ENCODE measurements around the gene FAM161A.
"Not testable (repeated sequence)": the region's sequence is repeated elsewhere in the genome, so short reads cannot be mapped to it uniquely, and the experiment has no call there.

FAM161A gene, protein sequence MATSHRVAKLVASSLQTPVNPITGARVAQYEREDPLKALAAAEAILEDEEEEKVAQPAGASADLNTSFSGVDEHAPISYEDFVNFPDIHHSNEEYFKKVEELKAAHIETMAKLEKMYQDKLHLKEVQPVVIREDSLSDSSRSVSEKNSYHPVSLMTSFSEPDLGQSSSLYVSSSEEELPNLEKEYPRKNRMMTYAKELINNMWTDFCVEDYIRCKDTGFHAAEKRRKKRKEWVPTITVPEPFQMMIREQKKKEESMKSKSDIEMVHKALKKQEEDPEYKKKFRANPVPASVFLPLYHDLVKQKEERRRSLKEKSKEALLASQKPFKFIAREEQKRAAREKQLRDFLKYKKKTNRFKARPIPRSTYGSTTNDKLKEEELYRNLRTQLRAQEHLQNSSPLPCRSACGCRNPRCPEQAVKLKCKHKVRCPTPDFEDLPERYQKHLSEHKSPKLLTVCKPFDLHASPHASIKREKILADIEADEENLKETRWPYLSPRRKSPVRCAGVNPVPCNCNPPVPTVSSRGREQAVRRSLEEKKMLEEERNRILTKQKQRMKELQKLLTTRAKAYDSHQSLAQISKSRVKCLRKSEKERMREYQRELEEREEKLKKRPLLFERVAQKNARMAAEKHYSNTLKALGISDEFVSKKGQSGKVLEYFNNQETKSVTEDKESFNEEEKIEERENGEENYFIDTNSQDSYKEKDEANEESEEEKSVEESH

DNA sequence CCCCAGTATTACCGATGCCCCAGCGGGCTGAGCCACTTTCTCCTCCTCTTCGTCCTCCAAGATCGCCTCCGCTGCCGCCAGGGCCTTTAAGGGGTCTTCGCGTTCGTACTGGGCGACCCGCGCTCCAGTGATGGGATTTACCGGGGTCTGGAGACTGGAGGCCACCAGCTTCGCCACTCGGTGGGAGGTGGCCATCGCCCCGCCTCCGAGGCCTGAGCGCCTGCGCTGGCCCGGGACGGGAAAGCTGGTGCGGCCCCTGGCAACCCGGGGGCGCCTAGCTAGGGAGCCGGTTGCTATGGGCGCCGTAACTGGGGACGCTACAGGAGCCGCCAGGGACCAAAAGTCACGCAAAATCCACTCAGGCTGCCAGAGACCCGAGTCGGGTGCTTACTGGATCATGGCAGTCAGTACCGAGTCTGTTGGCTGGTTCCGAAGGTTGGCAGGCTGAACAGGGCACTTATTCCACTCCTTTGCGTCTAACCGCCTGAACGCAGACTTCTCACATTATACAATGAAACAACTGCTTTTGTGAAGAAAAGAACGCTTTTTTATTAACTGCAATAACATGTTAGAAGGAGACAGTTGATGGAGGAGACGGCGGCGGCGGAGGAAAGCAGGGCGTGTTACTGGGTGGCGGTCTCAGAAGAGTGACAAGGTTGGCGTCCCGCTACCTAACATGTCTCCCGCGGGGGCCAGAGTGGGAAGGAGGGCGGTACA lies at the start of gene FAM161A:
TSS of gene FAM161A (minus strand) at position 214 of the 717 bp plus-strand sequence. CDS start at position 195, 19 bp downstream.
- peak; percentile 86 for DNase-seq

DNA sequence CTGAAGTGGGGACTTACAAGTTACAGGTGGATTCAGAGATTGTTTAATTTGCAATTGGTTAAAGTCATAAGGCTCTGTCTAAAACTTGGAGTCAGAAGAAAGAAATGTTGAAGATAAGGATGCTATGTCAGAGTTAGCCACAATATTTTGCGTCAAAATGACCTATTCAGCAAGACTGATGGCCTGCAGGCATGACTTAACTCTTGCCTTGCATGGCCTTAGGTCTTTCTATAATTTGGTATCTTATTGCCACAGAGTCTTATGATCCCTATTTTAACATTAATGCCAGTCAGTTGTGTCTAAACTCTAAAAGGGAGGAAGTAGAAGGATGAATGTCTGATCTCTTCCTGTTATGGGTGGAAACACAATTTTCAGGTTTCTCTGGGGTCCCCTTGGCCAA lies 46.4 kb upstream of the FAM161A start:
- no peak for DNase-seq

DNA sequence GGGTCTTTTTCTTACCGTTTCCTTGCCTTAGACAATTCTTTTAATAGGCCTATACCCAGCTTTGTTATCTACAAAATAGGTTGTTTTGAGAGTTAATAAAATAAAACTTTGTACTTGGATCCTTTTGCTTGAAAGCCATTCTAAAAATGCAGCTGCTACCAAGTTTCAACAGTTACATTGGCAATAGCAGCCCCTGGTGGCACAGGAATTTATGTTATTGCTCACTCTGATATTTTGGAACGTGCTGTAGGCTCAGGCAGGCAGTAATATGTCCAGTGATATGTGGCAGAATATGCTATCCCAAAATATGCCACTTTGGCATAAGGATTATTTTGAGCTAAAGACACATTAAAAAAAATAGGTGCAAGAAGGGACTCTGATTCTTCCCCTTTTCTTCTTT lies 45.0 kb upstream of the FAM161A start:
- DNase-seq: no peak

DNA sequence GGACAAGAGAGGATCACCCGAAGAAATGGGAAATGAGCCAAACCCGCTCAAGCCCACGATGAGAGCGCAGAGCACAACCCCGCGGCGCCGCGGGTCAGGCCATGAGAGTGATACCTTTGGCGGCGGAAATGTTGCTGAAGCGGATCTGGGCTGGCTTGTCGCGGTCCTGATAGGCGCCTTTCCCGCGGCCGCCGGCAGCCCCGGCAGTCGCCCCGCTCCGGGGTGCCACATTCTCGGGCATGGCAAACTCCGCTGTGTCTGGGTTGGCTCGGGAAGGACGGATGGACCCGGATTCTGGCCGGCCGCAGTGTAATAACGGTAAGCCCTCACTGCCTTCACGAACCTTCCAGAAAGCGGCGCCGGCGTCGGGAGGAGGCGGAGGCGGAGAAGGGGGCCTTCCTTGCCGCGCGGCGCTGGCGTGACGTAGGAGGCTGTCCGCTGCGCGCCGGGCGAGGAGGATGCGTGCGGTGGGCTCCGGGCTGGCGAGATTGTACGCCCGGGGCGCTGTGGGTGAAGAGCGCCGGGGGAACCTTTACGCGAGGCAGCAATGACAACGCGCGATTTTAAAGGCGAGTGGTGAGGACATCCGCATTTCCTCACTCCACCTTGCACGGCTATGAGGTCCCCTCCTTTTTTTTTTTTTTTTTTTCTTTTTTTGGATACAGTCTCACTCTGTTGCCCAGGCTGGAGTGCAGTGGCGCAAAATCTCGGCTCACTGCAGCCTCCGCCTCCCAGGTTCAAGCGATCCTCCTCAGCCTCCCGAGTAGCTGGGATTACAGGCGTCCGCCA lies 34.6 kb upstream of the FAM161A start, which contains the start of gene CCT4:
TSS of gene CCT4 (minus strand) at position 390 of the 789 bp plus-strand sequence. CDS start at position 241, 149 bp downstream.
- peak; percentile 97 for DNase-seq

DNA sequence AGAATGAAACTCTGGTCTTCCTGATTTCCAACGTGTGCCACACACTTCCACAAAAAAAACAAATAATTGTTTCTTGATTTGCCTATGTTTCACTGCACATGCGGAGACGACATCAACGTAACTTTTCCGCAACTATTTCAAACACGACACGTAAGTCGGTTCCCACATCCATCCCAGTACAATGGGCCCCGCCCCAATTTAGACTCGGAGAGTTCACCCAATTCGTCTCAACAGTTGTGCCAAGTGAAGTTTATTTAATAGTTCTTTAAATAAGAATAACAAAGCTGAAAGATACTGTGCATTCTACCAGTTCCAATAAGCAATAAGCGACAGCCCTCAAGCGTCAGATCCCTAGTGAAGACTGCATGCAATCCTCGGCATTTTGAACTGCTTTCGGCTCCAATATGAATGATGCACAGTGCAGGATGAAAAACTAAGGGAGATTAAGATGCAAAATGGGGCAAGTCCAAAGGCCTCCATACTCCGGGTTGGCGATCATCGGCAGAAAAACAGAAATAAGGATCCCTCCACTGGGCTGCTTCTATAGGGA lies 33.9 kb upstream of the FAM161A start:
- DNase-seq: peak; percentile 46

DNA sequence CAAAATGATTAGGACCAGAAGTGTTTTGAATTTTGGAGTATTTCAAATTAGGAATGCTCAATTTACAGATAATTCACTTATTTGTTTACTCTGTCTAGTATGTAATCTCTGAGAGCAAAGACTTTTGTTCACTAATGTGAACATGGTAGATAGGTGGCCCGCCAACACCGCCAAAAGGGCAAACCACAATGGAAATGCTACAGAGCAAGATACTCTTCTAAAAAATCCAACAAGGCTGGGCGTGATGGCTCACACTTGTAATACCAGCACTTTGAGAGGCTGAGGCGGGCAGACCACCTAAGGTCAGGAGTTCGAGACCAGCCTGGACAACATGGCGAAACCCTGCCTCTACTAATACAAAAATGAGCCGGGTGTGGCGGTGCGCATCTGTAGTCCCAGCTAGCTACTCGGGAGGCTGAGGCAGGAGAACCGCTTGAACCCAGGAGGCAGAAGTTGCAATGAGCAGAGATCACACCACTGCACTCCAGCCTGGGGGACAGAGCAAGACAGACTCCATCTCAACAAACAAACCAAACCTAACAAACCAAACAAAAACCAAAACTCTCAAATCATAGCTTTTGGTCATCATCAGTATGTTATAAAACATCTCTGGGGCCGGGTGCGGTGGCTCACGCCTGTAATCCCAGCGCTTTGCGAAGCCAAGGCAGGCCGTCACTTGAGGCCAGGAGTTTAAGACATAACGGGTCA lies 32.2 kb upstream of the FAM161A start:
- no peak for DNase-seq

DNA sequence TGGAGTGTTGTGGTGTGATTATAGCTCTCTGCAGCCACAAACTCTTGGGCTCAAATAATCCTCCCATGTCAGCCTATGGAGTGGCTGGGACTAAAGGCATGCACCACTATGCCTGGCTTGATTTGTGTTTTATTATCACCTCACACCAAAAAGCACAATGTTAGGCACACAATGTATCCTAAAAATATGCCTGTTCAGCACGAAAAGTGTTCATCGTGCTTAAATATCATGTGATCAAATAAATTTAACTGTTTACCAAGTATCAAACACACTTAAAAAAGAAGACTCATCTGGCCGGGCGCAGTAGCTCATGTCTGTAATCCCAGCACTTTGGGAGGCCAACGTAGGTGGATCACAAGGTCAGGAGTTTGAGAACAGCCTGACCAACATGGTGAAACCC lies 29.0 kb upstream of the FAM161A start:
- no peak for DNase-seq

DNA sequence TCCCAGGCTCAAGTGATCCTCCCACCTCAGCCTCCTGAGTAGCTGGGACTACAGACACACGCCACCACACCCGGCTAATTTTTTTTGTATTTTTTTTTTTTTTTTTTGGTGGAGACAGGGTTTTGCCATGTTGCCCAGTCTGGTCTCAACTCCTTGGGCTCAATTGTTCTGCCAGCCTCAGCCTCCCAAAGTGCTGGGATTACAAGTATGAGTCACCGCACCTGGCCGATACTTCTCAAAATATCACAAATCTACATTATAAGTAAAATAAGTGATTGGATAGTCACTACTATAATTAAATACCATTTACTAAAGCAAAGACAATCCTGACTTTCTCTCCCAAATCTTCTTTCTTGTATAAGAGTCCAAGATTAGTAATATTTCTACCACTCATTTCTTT lies 25.5 kb upstream of the FAM161A start:
- DNase-seq: not testable (repeated sequence)

DNA sequence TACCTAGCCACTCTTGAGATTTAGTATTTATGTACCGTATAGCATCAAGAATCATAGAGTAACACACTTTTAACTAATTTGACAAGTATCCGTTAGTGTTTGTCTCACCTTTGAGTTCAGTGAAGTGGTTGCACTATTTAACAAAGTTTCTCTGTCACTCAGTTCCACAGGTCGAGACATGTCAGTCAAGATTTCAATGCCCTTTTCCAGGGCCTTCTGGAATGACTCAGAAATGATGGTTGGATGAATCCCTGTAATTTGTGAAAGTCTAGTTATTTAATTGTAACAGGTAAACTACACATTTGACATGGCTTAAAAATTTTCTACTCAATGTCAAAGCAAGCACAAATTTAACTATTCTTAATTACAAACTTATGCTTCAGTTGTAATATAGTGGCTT lies 24.9 kb upstream of the FAM161A start:
- DNase-seq: no peak

DNA sequence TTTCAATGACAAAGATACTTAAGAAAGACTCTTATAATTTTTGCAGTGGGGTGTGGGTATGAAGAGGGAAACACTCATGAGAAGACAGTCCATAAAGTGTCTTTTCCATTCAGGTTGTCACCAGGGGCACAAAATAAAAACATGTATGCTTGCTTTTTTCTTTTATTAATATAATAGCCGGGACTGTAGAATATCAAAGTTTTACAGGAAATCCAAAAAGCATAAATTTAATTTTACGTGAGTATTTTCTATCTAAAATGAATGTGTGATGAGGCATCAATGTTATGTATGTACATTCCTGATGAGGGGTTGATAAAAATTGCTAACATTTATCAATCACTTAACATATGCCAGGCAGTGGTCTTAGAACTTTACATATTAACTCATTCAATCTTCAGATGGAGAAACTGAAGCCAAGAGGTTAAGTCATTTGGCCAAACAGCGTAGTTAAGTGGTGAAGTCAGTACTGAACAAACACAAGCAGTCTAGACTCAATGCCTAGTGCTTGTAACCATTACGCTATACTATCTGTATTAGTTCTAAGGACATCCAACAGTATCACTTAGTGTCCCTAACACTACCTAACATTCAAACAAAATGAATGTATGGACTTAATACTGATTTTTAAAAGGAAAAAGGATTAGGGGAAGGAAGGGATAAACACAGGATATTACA lies 23.8 kb upstream of the FAM161A start:
- DNase-seq: no peak

DNA sequence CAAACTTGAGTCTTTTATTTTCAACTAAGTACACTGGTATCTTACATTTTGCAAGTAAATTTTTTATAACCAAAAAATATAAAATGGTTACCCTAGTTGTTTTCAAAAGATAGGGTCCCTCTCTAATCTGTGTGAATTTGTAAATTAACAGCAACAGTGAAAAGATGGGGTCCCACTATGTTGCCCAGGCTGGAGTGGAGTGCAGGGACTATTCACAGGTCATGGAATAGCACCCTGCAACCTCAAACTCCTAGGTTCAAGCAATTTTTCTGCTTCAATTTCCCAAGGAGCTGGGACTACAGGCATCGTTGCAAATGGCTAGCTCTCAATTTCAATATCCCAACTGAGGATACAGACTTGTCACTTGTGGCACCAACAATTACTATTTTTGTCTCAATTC lies 22.5 kb upstream of the FAM161A start:
- DNase-seq: no peak

DNA sequence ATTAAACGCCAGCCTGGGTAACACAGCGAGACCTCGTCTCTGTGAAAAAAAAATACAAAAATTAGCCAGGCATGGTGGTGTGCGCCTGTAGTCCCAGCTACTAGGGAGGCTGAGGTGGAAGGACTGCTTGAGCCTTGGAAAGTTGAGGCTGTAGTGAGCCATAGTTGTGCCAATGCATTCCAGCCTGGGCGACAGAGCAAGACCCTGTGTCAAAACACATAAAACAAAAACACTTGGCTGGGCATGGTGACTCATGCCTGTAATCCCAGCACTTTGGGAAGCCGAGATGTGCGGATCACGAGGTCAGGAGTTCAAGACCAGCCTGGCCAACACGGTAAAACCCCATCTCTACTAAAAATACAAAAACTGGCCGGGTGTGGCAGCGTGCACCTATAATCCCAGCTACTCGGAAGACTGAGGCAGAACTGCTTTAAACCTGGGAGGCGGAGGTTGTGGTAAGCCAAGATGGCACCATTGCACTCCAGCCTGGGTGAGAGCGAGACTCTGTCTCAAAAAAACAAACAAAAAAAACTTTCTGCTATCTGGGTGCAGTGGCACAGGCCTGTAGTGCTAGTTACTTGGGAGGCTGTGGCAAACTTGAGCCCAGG lies 12.7 kb upstream of the FAM161A start:
- not testable (repeated sequence) for DNase-seq

DNA sequence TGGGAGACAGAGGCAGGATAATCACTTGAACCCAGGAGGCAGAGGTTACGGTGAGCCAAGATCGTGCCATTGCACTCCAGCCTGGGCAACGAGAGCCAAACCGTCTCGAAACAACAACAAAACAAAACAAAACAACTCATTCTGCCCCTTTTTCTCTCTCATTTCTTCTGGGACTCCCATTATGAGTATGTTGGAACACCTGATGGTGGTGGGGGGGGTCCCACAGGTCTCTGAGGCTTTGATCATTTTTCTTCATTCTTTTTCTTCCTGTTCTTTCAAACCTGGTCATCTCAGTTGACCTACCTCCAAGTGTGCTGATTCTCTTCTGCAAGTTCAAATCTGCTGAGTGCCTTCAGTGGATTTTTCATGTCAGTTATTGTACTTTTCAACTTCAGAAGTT lies 8.2 kb upstream of the FAM161A start:
- DNase-seq: no peak

DNA sequence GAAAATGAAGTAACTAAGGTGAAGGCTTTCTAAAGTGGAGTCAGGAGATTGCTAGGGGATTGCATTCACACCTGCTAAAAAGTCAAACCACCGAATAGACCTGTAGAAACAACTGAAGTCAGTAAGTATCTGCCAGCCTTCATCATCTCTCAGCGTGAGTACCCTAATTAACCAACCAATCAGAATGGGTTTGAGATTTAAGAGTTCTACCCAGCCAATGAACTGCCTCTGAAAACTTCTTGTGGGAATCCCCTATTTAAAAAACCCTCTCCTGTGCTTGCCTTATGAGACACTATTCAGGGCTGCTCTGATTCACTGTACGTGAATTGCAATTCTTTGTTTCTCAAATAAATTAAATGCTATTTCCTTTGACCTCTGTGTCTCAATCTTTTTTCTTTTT lies 3.4 kb upstream of the FAM161A start:
- no peak for DNase-seq

DNA sequence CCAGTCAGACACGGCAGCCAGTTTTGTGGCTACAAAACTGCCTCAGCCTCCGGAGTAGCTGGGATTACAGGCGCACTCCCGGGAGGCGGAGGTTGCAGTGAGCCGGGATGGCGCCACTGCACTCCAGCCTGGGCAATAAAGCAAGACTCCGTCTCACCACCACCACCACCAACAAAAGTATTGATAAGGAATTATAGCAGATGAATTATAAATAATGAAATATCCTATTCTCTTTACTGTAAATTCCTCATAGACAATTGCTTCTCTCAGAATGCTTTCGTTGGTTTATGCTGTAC lies 1.4 kb upstream of the FAM161A start:
- DNase-seq: no peak

DNA sequence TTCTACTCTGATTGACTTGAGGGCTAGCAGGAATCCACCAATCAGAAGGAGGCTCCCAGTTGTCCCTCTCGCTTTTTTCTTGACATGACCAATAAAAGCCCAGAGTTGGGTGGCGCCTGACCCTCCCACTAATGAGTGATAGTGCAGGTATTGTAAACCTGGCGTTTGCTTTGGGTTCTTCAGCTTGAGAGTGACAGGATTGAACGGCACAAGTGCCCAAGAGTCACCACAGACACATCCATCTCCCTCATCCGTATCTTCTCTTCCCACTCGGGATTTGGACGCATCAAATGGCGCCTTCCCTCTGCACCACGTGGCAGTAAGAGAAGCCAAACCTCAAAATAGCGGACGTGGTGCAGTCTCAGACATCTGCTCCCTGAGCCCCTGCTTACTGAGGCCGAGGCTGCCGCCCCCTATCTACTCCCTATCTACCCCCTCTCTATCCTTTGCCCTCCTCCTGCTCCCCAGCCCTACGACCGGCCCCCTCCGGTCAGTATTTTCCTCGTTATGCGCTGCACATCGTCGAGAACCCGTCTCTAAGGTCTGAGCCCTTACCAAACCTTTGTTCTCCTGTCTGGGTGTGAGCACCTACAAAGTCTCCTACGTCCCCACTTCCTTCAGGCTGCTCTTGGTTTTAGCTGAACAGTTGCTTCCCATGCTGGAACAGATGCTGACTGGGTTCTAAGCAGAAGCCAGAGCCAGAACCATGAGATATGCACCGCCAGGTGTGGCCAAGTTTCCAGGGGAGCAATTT lies 881 bp upstream of the FAM161A start:
- peak; percentile 88 for DNase-seq

DNA sequence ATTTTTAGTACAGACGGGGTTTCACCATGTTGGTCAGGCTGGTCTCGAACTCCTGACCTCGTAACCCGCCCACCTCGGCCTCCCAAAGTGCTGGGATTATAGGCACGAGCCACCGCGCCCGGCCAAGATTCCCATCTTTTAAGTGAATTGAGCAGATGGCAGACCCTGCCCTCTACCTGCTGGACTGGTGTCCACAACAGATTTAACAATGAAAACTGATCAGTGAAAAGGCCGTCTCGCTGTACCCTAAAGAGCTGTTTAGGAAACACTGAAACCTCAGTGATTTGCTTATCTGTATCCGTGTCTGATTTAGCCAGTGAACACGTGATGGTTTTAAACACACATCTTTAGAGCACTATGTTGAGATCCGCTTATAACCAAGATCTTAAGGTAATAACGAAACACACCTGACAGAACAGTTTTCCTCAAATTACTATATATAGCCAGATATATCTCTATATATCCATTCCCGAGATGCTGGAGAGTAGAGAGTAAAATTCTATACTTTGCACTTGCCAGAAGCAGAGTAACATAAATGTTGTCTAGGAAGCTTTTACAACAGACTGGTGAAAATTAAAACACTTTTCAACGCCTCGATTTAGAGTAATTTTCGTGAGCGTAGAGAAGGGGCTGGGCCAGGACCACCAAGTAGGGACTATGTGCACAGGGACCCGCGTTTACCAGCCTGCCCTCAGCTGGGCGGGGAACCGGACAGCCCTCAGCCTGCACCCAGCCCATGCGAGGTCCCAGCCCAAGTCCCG lies 594 bp downstream of the FAM161A start:
- no peak for DNase-seq

DNA sequence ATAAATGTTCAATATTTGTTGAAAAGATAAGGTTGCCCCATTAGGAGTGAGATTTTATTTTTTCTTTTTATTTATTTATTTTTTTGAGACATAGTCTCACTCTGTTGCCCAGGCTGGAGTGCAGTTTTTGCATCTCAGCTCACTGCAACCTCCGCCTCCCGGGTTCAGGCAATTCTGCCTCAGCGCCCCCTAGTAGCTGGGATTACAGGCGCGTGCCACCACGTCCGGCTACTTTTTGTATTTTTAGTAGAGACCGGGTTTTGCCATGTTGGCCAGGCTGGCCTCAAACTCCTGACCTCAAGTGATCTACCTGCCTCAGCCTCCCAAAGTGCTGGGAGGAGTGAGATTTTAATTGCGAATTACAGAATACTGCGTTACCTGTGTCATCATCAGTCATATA lies 2.6 kb downstream of the FAM161A start:
- not testable (repeated sequence) for DNase-seq

DNA sequence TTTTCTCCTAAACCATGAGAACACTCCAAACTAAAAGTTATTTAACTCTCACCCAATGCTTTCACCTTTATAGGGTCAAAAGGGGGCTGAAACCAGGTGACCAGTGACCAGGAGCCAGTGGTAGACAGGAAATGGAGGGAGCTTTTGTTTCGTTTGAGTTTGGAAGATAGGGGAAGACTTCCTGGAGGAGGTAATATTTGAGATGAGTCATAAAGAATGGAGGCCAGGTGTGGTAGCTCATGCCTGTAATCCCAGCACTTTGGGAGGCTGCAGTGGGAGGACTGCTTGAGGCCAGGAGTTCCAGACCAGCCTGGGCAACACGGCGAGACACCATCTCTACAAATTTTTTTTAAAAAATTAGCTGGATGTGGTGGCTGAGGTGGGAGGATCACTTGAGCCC lies 8.5 kb downstream of the FAM161A start:
- DNase-seq: no peak

Data from stimulated activated CD8-positive, alpha-beta memory T cell treated with anti-CD3 and anti-CD28 coated beads, Interleukin-4, amount 100 ng/mL, for 48 hours (primary cell).